ENCODE data around the gene GSTO2. TPM values are rescaled to one million over a fixed set of nuclear protein-coding genes. Genes with fewer than 3 reads are reported as not detected.
A peak's percentile ranks its signal among the peaks of the same experiment; 100 is the strongest.

GSTO2 gene
- total RNA-seq, 1 experiment from 2014 or later, result 1.1 TPM

DNA sequence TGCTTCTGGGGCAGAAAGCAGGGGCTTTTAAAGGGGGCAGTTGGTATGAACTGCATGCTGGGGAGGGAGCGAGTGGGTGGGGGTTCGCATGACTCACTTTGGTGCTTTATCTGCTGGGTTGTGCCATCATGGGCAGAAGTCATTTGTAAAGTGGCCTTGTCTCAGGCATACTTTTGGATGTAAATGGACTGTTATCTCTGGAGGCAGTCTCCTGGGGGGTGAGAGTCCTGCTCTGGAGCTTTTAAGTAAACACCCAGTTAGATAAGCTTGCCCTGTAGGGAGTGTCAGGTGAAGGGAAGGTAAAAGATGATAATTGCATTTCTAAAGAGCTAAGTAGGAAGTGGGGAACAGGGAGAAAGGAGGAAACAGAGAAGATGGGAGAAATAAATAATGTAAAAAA is 15.9 kb upstream of the GSTO2 start:
- DNase-seq, result peak; percentile 73 to 87
- 0 out of 2 replicates have a peak, but pooled peaks cover 4% of the 10 kb centered on the region for H3K9me3 ChIP-seq
- peaks cover 16% of the 10 kb centered on the region for H3K36me3 Mint-ChIP-seq (ENCODE audit: insufficient read depth, unreplicated experiment)
- intact Hi-C loops (cut with micrococcal nuclease; ENCODE audit: unreplicated experiment), result loop anchor here (1.0 kb wide), 3 partner anchors 10 to 131 kb away; partner anchors contain the start of genes CFAP43 and SFR1
- H3K27me3 ChIP-seq (replicated peaks; ENCODE audit: control insufficient read depth, insufficient read depth, low read length), result no peaks in the 10 kb centered on the region
- BruUV-seq (replicated peaks), result no TSS peak
- peak overlapping the region; percentile 73 for H3K27ac Mint-ChIP-seq (ENCODE audit: unreplicated experiment)
- H3K9me3 Mint-ChIP-seq (ENCODE audit: unreplicated experiment), result no peaks in the 10 kb centered on the region
- no peak overlapping the region for H3K4me3 ChIP-seq (ENCODE audit: low read depth, low read length)
- TF ChIP-seq, protein P1, sequence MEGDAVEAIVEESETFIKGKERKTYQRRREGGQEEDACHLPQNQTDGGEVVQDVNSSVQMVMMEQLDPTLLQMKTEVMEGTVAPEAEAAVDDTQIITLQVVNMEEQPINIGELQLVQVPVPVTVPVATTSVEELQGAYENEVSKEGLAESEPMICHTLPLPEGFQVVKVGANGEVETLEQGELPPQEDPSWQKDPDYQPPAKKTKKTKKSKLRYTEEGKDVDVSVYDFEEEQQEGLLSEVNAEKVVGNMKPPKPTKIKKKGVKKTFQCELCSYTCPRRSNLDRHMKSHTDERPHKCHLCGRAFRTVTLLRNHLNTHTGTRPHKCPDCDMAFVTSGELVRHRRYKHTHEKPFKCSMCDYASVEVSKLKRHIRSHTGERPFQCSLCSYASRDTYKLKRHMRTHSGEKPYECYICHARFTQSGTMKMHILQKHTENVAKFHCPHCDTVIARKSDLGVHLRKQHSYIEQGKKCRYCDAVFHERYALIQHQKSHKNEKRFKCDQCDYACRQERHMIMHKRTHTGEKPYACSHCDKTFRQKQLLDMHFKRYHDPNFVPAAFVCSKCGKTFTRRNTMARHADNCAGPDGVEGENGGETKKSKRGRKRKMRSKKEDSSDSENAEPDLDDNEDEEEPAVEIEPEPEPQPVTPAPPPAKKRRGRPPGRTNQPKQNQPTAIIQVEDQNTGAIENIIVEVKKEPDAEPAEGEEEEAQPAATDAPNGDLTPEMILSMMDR (IDR thresholded peaks at IDR 0.05; ENCODE audit: insufficient read depth in 1 of 2, low read depth in 1 of 2, low read length in 1 of 2, severe bottlenecking in 1 of 2, unreplicated experiment in 1 of 2), result no peak
- H3K27me3 Mint-ChIP-seq (ENCODE audit: insufficient read depth, unreplicated experiment), result no peaks in the 10 kb centered on the region
- H3K36me3 ChIP-seq (ENCODE audit: control insufficient read depth, insufficient read depth, low read length), result no peaks in the 10 kb centered on the region
- POLR2A ChIA-PET, result interaction anchor here (0.8 to 1.4 kb wide), 2 partner anchors 9 to 16 kb away, joined by 3 to 4 read pairs; partner anchors contain the start of gene GSTO2
- CTCF ChIA-PET, result interaction anchor here (0.6 to 3.3 kb wide), 3 partner anchors 52 to 365 kb away, joined by 3 to 14 read pairs (median 5); partner anchors contain the start of gene SFR1
- H3K4me1 ChIP-seq, result peaks cover 47% of the 10 kb centered on the region
- H3K4me1 Mint-ChIP-seq (ENCODE audit: low read depth, unreplicated experiment), result peaks cover 40% of the 10 kb centered on the region
- peak overlapping the region; percentile 81 for H3K4me3 Mint-ChIP-seq (ENCODE audit: unreplicated experiment)

DNA sequence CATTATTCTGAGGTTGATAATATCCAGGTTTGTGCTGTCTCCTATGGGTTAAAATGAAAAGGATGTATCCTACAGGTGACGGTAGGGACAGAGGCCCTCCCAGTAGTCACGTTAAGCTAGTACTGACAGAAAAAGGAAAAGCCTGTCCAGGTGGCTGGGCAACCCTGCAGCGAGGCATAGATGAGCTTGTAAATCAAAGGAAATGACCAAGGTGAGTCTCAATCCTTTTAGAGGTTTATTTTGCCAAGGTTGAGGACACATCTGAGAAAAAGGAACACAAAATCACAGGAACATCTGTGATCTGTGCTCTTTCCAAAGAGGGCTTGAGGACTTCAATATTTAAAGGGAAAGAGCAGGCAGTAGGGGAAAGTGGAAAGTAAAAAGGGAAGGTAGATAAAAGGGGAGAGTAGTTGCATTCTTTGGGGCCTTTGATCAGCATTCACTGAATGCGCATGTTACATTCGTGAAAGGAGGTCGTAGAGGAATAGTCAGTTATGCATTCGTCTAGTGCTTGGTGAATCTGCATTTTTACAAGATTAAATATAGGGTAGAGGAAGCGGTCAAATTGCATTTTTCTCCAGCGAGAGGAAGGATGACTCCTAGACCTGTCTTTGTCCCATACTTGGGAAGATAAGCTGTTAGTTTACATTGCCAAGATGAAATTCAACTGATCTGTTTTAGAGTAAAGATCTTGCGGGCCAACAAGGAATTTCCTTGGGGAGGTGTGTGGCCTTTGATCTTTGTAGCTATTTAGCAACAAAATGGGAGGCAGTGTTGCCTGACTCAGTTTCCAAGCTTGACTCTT is 15.2 kb upstream of the GSTO2 start:
- Mint-ChIP-seq H3K27ac (ENCODE audit: unreplicated experiment) (peak overlapping the region; percentile 73), H3K9me3 (ENCODE audit: unreplicated experiment) (no peaks in the 10 kb centered on the region), H3K4me3 (ENCODE audit: unreplicated experiment) (peak overlapping the region; percentile 81), H3K36me3 (ENCODE audit: insufficient read depth, unreplicated experiment) (peaks cover 23% of the 10 kb centered on the region), H3K4me1 (ENCODE audit: low read depth, unreplicated experiment) (peaks cover 40% of the 10 kb centered on the region), H3K27me3 (ENCODE audit: insufficient read depth, unreplicated experiment) (no peaks in the 10 kb centered on the region)
- CTCF ChIA-PET, result interaction anchor here (0.6 to 3.3 kb wide), 3 partner anchors 52 to 365 kb away, joined by 3 to 14 read pairs (median 5); partner anchors contain the start of gene SFR1
- DNase-seq, result no peak
- intact Hi-C loops (cut with micrococcal nuclease; ENCODE audit: unreplicated experiment), result loop anchor here (1.0 to 2.0 kb wide), 5 partner anchors 11 to 132 kb away; partner anchors contain the start of genes CFAP43, GSTO2 and SFR1
- Histone ChIP-seq H3K9me3 (no peaks in the 10 kb centered on the region), H3K36me3 (ENCODE audit: control insufficient read depth, insufficient read depth, low read length) (no peaks in the 10 kb centered on the region), H3K4me1 (peaks cover 47% of the 10 kb centered on the region), H3K27me3 (replicated peaks; ENCODE audit: control insufficient read depth, insufficient read depth, low read length) (no peaks in the 10 kb centered on the region), H3K4me3 (ENCODE audit: low read depth, low read length) (peak overlapping the region; percentile 83)
- TF ChIP-seq, protein P1 (IDR thresholded peaks at IDR 0.05; ENCODE audit: insufficient read depth in 1 of 2, low read depth in 1 of 2, low read length in 1 of 2, severe bottlenecking in 1 of 2, unreplicated experiment in 1 of 2), result no peak
- BruUV-seq (replicated peaks), result no TSS peak
- POLR2A ChIA-PET, result interaction anchor here (0.8 to 1.7 kb wide), 6 partner anchors 8 to 22 kb away, joined by 3 to 19 read pairs (median 4); partner anchors contain the start of genes CFAP43 and GSTO2
